K562 (cell line): ENCODE results near the gene ZSCAN22. TPM values are rescaled to one million over a fixed set of nuclear protein-coding genes. Genes with fewer than 3 reads are reported as not detected.

Experiments
- ADNP ChIP-seq: fragments of 200-800 bp; sonication (Bioruptor generic); IDR thresholded peaks from 2 replicates; pipeline ENCODE4 v1.6.1; 2016; ENCODE audit warnings: missing genetic modification characterization, missing compliant biosample characterization
- ATF7 ChIP-seq: fragments of 450-650 bp; IDR thresholded peaks from 2 replicates; pipeline ENCODE4 v1.7.1; 2014; ENCODE audit warnings: mild to moderate bottlenecking, moderate library complexity
- C11orf30 ChIP-seq: fragments of 450-650 bp; IDR thresholded peaks from 2 replicates; pipeline ENCODE4 v1.6.1; 2016; ENCODE audit warnings: low read depth, mild to moderate bottlenecking
- CAMTA2 ChIP-seq: fragments of 250-450 bp; sonication (Bioruptor Pico); conservative IDR thresholded peaks from 2 replicates; pipeline ENCODE4 v1.5.1; 2022
- ETV6 ChIP-seq, 3 experiments: fragments of 150-350 bp in 1 of 3; sonication (generic) in 1 of 3; formaldehyde crosslinking in 1 of 3; IDR thresholded peaks; 2 replicates each; pipeline versions ENCODE4 v1.6.1 to v1.8.0; 2014 to 2022; ENCODE audit warnings: borderline replicate concordance in 2 of 3, low read depth in 2 of 3, antibody characterized with exemption in 1 of 3, low read length in 1 of 3, mild to moderate bottlenecking in 1 of 3, missing genetic modification reagents in 1 of 3
- FOXA3 ChIP-seq, 2 experiments: fragments of 450-650 bp in 1 of 2; sonication (generic) in 1 of 2; formaldehyde crosslinking; IDR thresholded peaks in 1 of 2; conservative IDR thresholded peaks in 1 of 2; 2 replicates each; pipeline versions ENCODE4 v1.4.0 to v1.8.0; 2020 to 2022; ENCODE audit warnings: mild to moderate bottlenecking in 2 of 2, missing genetic modification reagents in 1 of 2
- HDAC1 ChIP-seq, 2 experiments: fragments of 450-650 bp; IDR thresholded peaks; 2 replicates each; pipeline ENCODE4 v1.6.1; 2016 to 2017; ENCODE audit warnings: inconsistent platforms in 1 of 2, mild to moderate bottlenecking in 1 of 2, moderate library complexity in 1 of 2
- ILF3 ChIP-seq: fragments of 450-650 bp; IDR thresholded peaks from 2 replicates; pipeline ENCODE4 v1.6.1; 2018; ENCODE audit warnings: antibody characterized with exemption, mild to moderate bottlenecking, moderate library complexity, borderline replicate concordance
- MAZ ChIP-seq, 2 experiments: fragments of 450-650 bp in 1 of 2; sonication (generic) in 1 of 2; formaldehyde crosslinking; IDR thresholded peaks in 1 of 2; conservative IDR thresholded peaks in 1 of 2; 2 replicates each; pipeline versions ENCODE4 v1.4.0 to v1.5.0; 2020; ENCODE audit warnings: mild to moderate bottlenecking in 1 of 2, missing genetic modification reagents in 1 of 2
- MYC ChIP-seq, 2 experiments: fragments of 250-450 bp in 1 of 2; sonication (Bioruptor Pico) in 1 of 2; IDR thresholded peaks; 2 replicates each; pipeline versions ENCODE4 v1.5.1 to v1.6.1; 2012 to 2021; ENCODE audit warnings: low read depth in 2 of 2, borderline replicate concordance in 1 of 2, improper control_type of control experiment in 1 of 2, low read length in 1 of 2, mild to moderate bottlenecking in 1 of 2, moderate library complexity in 1 of 2
- NBN ChIP-seq: fragments of 450-650 bp; IDR thresholded peaks from 2 replicates; pipeline ENCODE4 v1.6.1; 2016; ENCODE audit warnings: low read depth, mild to moderate bottlenecking
- NELFE ChIP-seq: IDR thresholded peaks from 2 replicates; pipeline ENCODE4 v1.6.1; 2011; ENCODE audit warnings: mild to moderate bottlenecking; ENCODE audit not compliant: insufficient read depth, insufficient read length
- NFRKB ChIP-seq: fragments of 450-650 bp; IDR thresholded peaks from 2 replicates; pipeline ENCODE4 v1.6.1; 2016; ENCODE audit warnings: low read depth
- PREB ChIP-seq: sonication (generic); formaldehyde crosslinking; IDR thresholded peaks from 2 replicates; pipeline ENCODE4 v1.8.1; 2023; ENCODE audit warnings: mild to moderate bottlenecking, missing genetic modification reagents
- RBM39 ChIP-seq: fragments of 200-400 bp; formaldehyde crosslinking; optimal IDR thresholded peaks from 2 replicates; pipeline ENCODE3; 2018; ENCODE audit warnings: low read depth, low read length
- RCOR1 ChIP-seq, 2 experiments: IDR thresholded peaks; 2 replicates each; pipeline ENCODE4 v1.6.1; 2012; ENCODE audit warnings: low read depth in 2 of 2, low read length in 2 of 2, borderline replicate concordance in 1 of 2, improper control_type of control experiment in 1 of 2
- RNF2 ChIP-seq: sonication (generic); IDR thresholded peaks from 2 replicates; pipeline ENCODE4 v1.6.1; 2016
- TAL1 ChIP-seq: fragments of 450-650 bp; IDR thresholded peaks from 2 replicates; pipeline ENCODE4 v1.6.1; 2016; ENCODE audit warnings: mild to moderate bottlenecking
- TFAM ChIP-seq: fragments of 250-450 bp; sonication (Bioruptor Pico); conservative IDR thresholded peaks from 2 replicates; pipeline ENCODE4 v1.5.0; 2021; ENCODE audit warnings: mild to moderate bottlenecking, moderate library complexity
- ZNF217 ChIP-seq: sonication (generic); formaldehyde crosslinking; IDR thresholded peaks from 2 replicates; pipeline ENCODE4 v1.8.0; 2022; ENCODE audit warnings: mild to moderate bottlenecking, missing genetic modification reagents
- ZNF263 ChIP-seq: sonication (generic); formaldehyde crosslinking; IDR thresholded peaks from 2 replicates; pipeline ENCODE4 v1.8.0; 2022; ENCODE audit warnings: mild to moderate bottlenecking, missing genetic modification reagents, borderline replicate concordance
- ZNF280B ChIP-seq: fragments of 250-450 bp; sonication (Bioruptor Pico); IDR thresholded peaks from 2 replicates; pipeline ENCODE4 v1.5.1; 2021; ENCODE audit warnings: mild to moderate bottlenecking
- polyA plus RNA-seq, 8 experiments: library from polyadenylated mRNA; depleted of rRNA in 4 of 8; stranded (reverse) in 5 of 8; unstranded in 3 of 8; fragments of >200 nt; fragmentation: Nextera tagmentation in 2 of 8; fragmentation: Illumina TruSeq in 1 of 8; extraction: Ambion mirVana in 2 of 8; extraction: Trizol in 1 of 8; gene quantifications; 2 replicates each; pipeline versions ENCODE4 v1.2.1 to v1.2.3, GENCODE V29; 2011 to 2014; ENCODE audit warnings: inconsistent platforms in 1 of 8, missing spikeins in 1 of 8
- total RNA-seq, 7 experiments: library from RNA; depleted of rRNA in 6 of 7; stranded (reverse); fragments of >200 nt in 6 of 7; fragmentation: Illumina TruSeq in 2 of 7; extraction: Trizol in 2 of 7; gene quantifications; 2 replicates each; pipeline versions ENCODE4 v1.2.1 to v1.2.3, GENCODE V29; 2011 to 2021; ENCODE audit warnings: low replicate concordance in 1 of 7
- TF ChIP-seq, protein P1 (sequence below): sonication (generic); formaldehyde crosslinking; IDR thresholded peaks from 2 replicates; pipeline ENCODE4 v1.9.0; 2022; ENCODE audit warnings: mild to moderate bottlenecking, missing genetic modification reagents

Gene ZSCAN22
- total and polyA plus RNA-seq, 9 of the 15 experiments (the other 6 are each of a cell fraction or from before 2014, with no cell fraction given): 0.98 to 5.3 (median 3.0) TPM

DNA sequence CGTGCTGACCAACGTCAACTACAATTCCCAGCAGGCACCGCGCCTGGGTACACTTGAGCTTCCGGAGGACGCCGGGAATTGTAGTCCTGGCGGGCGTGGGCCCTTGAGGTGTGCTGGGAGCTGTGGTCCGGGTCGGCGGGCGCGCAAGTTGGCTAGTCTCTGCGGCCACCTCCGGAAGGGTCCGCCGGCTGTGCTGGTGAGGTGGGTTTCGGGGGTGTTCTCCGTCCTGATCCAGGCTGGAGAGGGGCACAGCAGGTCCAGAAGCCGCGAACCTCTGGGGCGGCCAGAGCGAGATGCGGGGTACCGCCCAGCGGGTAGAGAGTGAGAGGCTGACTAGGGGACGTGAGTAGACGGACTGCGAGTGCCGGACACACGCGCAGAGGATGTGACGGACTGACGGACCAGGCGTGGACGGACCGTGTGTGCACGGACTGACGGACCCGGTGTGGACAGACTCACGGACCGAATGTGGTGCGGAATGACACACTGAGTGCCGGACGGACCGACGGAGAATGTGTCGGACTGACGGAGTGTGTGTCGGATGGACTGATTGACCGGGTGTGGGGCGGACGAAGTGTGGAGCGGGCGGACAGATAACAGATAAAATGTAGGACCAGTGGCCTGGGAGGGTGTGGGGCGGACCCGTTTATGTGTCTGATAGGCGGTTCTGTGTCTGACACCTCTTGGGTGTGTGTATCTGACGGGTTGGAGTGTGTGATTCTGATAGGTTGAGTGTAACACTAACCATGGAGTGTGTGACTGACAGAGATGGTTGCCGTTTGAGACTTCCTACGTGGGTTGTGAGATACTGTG lies at the start of gene ZSCAN22 (continued):
- TF ChIP-seq, protein P1, sequence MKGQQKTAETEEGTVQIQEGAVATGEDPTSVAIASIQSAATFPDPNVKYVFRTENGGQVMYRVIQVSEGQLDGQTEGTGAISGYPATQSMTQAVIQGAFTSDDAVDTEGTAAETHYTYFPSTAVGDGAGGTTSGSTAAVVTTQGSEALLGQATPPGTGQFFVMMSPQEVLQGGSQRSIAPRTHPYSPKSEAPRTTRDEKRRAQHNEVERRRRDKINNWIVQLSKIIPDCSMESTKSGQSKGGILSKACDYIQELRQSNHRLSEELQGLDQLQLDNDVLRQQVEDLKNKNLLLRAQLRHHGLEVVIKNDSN (CRISPR knock-in tag): no peak; the same call in 1 of the 2 replicates
- no peak for TF ChIP-seq NFRKB
- TF ChIP-seq TAL1: peak; percentile 28
- peak; percentile 75 for TF ChIP-seq MYC (IDR thresholded peaks at IDR 0.05; ENCODE audit: low read depth, low read length)
- TF ChIP-seq MYC (CRISPR knock-in tag; IDR thresholded peaks at IDR 0.05; ENCODE audit: borderline replicate concordance, low read depth): peak; percentile 95
- TF ChIP-seq ETV6 (IDR thresholded peaks at IDR 0.05; ENCODE audit: borderline replicate concordance in 1 of 2, low read depth in 2 of 2, low read length in 1 of 2): no peak; a peak in 1 of 4 replicates
- TF ChIP-seq ETV6 (CRISPR knock-in tag; IDR thresholded peaks at IDR 0.05; ENCODE audit: borderline replicate concordance): no peak
- TF ChIP-seq RCOR1 (IDR thresholded peaks at IDR 0.05; ENCODE audit: borderline replicate concordance in 1 of 2, low read depth in 2 of 2, low read length in 2 of 2): peak in 1 of 2 experiments; percentile 66; a peak in 2 of 4 replicates
- TF ChIP-seq ATF7: peak; percentile 88
- no peak for TF ChIP-seq ZNF280B (CRISPR knock-in tag)
- TF ChIP-seq ZNF217: no peak
- TF ChIP-seq HDAC1 (IDR thresholded peaks at IDR 0.05): peak; percentile 26 to 94; a peak in 3 of 4 replicates
- TF ChIP-seq C11orf30: peak; percentile 99
- no peak for TF ChIP-seq PREB
- no peak for TF ChIP-seq TFAM (CRISPR knock-in tag)
- no peak for TF ChIP-seq ADNP (tag)
- no peak for TF ChIP-seq FOXA3 (CRISPR knock-in tag; conservative IDR thresholded peaks at IDR 0.05 in 1 of 2, IDR thresholded peaks at IDR 0.05 in 1 of 2)
- TF ChIP-seq NELFE: no peak
- TF ChIP-seq CAMTA2: no peak
- TF ChIP-seq MAZ (CRISPR knock-in tag; conservative IDR thresholded peaks at IDR 0.05 in 1 of 2, IDR thresholded peaks at IDR 0.05 in 1 of 2): peak; percentile 76 to 80; a peak in 2 of 4 replicates
- TF ChIP-seq RNF2: peak; percentile 88
- TF ChIP-seq ILF3: no peak
- peak; percentile 85; the same call in 1 of the 2 replicates for TF ChIP-seq NBN
- TF ChIP-seq ZNF263 (CRISPR knock-in tag): peak; percentile 63
- no peak for TF ChIP-seq RBM39
